CD4-positive, CD25-positive, alpha-beta regulatory T cell (primary cell): ENCODE data around the gene CPLX4. TPM values are rescaled to one million over a fixed set of nuclear protein-coding genes. Genes with fewer than 3 reads are reported as not detected.
"Not testable (repeated sequence)": the region's sequence is repeated elsewhere in the genome, so short reads cannot be mapped to it uniquely, and the experiment has no call there.

Experiments used
- ATAC-seq, 2 donors: fragments of 150-1000 bp; cut with Tn5 transposase; one replicate each; pipeline ENCODE4 v1.10.0; 2021; ENCODE audit warnings: low read depth in 2 of 2, moderate number of reproducible peaks in 2 of 2, moderate library complexity in 1 of 2
- DNase-seq, 3 donors: peaks; one replicate each; pipeline versions ENCODE4 v3.0.0 to v3.0.0-alpha.2; 2012 to 2022; ENCODE audit warnings: mixed read lengths in 1 of 3
- H3K27ac ChIP-seq: one replicate; pipeline ENCODE4 v1.7.0; 2013; ENCODE audit warnings: mild to moderate bottlenecking, low read length; ENCODE audit not compliant: insufficient read depth, poor library complexity, severe bottlenecking
- H3K27me3 ChIP-seq: one replicate; pipeline ENCODE4 v1.7.0; 2013; ENCODE audit warnings: low read length; ENCODE audit not compliant: control insufficient read depth, insufficient read depth
- H3K36me3 ChIP-seq: one replicate; pipeline ENCODE4 v1.7.0; 2013; ENCODE audit warnings: mild to moderate bottlenecking, low read length, moderate library complexity; ENCODE audit not compliant: control insufficient read depth, insufficient read depth
- H3K4me1 ChIP-seq: 2 replicates; pipeline ENCODE4 v1.7.0; 2013; ENCODE audit warnings: mild to moderate bottlenecking, low read length; ENCODE audit not compliant: insufficient read depth, control insufficient read depth, poor library complexity, severe bottlenecking
- H3K4me3 ChIP-seq: one replicate; pipeline ENCODE4 v1.7.0; 2013; ENCODE audit warnings: low read depth, mild to moderate bottlenecking, low read length, moderate library complexity
- H3K9me3 ChIP-seq, 2 experiments: 1 replicate in 1 of 2; 2 replicates in 1 of 2; pipeline ENCODE4 v1.7.0; 2013; ENCODE audit warnings: low read length in 2 of 2, mild to moderate bottlenecking in 1 of 2, moderate library complexity in 1 of 2; ENCODE audit not compliant: control insufficient read depth in 2 of 2
- H3K27ac Mint-ChIP-seq, 3 donors: one replicate each; pipeline ENCODE4 v1.8.0; 2020 to 2022; ENCODE audit warnings: mild to moderate bottlenecking in 3 of 3, mixed read lengths in 3 of 3, moderate library complexity in 2 of 3
- H3K27me3 Mint-ChIP-seq: one replicate; pipeline ENCODE4 v1.8.0; 2022; ENCODE audit warnings: mild to moderate bottlenecking, mixed read lengths
- H3K36me3 Mint-ChIP-seq: one replicate; pipeline ENCODE4 v1.8.0; 2020; ENCODE audit warnings: mixed read lengths
- H3K4me1 Mint-ChIP-seq, 4 donors: one replicate each; pipeline ENCODE4 v1.8.0; 2020 to 2022; ENCODE audit warnings: mixed read lengths in 4 of 4, mild to moderate bottlenecking in 1 of 4
- H3K4me3 Mint-ChIP-seq, 4 donors: one replicate each; pipeline ENCODE4 v1.8.0; 2020 to 2022; ENCODE audit warnings: mild to moderate bottlenecking in 4 of 4, mixed read lengths in 4 of 4, moderate library complexity in 3 of 4
- H3K9me3 Mint-ChIP-seq, 7 donors: one replicate each; pipeline ENCODE4 v1.8.0; 2020 to 2022; ENCODE audit warnings: mixed read lengths in 7 of 7, mild to moderate bottlenecking in 3 of 7, moderate library complexity in 2 of 7
- polyA plus RNA-seq, 4 donors: library from polyadenylated mRNA; unstranded; fragments of 300-500 nt; fragmentation: Illumina TruSeq; gene quantifications; one replicate each; pipeline ENCODE4 v1.2.3, GENCODE V29; 2021
- total RNA-seq: library from RNA; stranded (reverse); gene quantifications from one replicate; pipeline ENCODE4 v1.2.3, GENCODE V29; 2022

Gene CPLX4
- total and polyA plus RNA-seq, 5 donors from 2014 or later = not detected

DNA sequence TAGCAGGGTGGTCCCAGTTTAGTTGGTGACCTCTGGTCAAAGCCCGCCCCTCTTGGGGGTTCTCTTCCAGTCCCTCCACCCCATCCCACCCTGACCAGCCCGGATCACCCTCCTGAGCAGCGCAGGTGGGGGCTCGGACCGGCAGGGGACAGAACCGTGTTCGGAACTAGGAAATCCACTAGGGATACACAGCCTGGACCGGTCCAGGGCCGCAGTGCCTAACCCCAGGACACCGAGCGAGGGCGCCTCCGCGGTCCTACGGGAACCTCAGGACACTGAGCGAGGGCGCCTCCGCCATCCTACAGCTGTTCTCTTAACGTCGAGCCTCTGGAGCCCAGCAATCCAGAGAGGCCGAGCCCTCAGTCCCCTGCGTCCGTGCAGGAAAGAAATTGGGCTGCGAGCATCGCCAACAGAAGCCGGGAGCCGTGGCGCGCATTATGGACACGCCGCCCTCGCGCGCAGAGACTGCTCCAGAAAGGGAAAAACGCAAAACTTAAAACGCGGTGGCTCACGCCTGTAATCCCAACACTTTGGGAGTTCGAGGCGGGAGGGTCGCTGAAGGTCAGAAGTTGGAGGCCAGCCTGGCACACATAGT lies 53.7 kb downstream of the CPLX4 start:
- H3K9me3 ChIP-seq = no peaks in the 10 kb centered on the region
- Mint-ChIP-seq H3K36me3 (peaks cover 3% of the 10 kb centered on the region), H3K4me3 (peak overlapping the region in 2 of 4 donors; percentile 29 to 91), H3K4me1 (peaks cover 0 to 32% (median 12%) of the 10 kb centered on the region in 4 donors), H3K27me3 (peaks cover 91% of the 10 kb centered on the region), H3K9me3 (peaks cover 0 to 9% (median 0%) of the 10 kb centered on the region in 7 donors), H3K27ac (no peak overlapping the region)
- H3K4me3 ChIP-seq = no peak overlapping the region
- no peak for ATAC-seq
- no peaks in the 10 kb centered on the region for H3K36me3 ChIP-seq
- peaks cover 18% of the 10 kb centered on the region for H3K4me1 ChIP-seq
- peaks cover 17% of the 10 kb centered on the region for H3K27me3 ChIP-seq
- no peak overlapping the region for H3K27ac ChIP-seq
- no peak for DNase-seq

DNA sequence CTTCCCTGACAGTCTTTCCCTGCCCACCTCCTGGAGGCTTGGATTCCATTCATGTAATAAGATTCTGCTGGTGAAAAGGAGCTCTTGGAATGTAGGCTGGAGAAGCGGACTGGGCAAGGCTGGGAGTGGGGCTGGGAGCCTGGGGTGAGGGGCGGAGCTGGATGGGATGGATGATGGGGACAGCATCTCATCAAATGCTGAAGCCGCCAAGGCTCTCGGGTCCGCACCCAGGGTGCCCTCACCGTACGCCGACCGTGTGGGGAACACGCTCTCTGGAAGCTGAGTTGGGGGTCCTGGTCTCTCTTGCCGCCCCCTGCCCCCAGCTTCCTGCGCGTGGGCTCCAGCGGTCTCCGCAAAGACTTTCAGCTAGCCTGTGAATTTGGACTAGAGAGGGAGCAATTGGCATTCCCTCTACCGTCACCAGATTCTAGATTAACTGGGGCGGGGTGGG lies 54.3 kb downstream of the CPLX4 start:
- H3K36me3 Mint-ChIP-seq = peaks cover 3% of the 10 kb centered on the region
- peaks cover 17% of the 10 kb centered on the region for H3K27me3 ChIP-seq
- H3K4me3 Mint-ChIP-seq = no peak overlapping the region
- no peak overlapping the region for H3K4me3 ChIP-seq
- DNase-seq (no peak), ATAC-seq (no peak)
- H3K4me1 ChIP-seq = peaks cover 14% of the 10 kb centered on the region
- H3K27ac Mint-ChIP-seq = no peak overlapping the region
- H3K27me3 Mint-ChIP-seq = peaks cover 94% of the 10 kb centered on the region
- no peaks in the 10 kb centered on the region for H3K9me3 ChIP-seq
- H3K36me3 ChIP-seq = no peaks in the 10 kb centered on the region
- H3K9me3 Mint-ChIP-seq = peaks cover 0 to 14% (median 0%) of the 10 kb centered on the region in 7 donors
- no peak overlapping the region for H3K27ac ChIP-seq
- peaks cover 0 to 28% (median 9%) of the 10 kb centered on the region in 4 donors for H3K4me1 Mint-ChIP-seq

DNA sequence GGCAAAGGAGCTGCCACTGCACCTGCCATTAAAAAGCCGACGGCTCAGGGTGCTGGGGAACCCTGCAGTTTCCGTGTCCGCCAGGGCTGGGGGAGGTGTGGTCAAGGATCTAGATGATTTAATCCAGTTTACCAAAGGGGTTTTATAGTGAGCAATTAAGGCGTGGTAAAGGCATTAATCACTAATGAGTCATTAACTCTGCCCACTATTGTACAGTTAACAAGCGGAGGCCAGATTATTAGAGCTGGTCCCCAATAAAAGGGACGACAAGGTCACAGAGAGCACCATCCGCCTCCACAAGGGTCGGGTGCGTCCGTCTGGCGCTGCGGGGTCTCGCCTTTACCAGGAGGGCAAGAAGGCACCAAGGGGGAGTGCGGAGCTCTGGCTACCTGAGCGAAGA lies 54.8 kb downstream of the CPLX4 start:
- H3K4me3 ChIP-seq = no peak overlapping the region
- Mint-ChIP-seq H3K36me3 (peaks cover 3% of the 10 kb centered on the region), H3K27me3 (peaks cover 94% of the 10 kb centered on the region), H3K4me1 (peaks cover 0 to 28% (median 9%) of the 10 kb centered on the region in 4 donors), H3K27ac (no peak overlapping the region), H3K9me3 (peaks cover 0 to 14% (median 0%) of the 10 kb centered on the region in 7 donors), H3K4me3 (peak overlapping the region in 1 of 4 donors; percentile 31)
- H3K36me3 ChIP-seq = no peaks in the 10 kb centered on the region
- DNase-seq (no peak), ATAC-seq (no peak)
- peaks cover 17% of the 10 kb centered on the region for H3K27me3 ChIP-seq
- H3K9me3 ChIP-seq = no peaks in the 10 kb centered on the region
- peaks cover 11% of the 10 kb centered on the region for H3K4me1 ChIP-seq
- no peak overlapping the region for H3K27ac ChIP-seq

DNA sequence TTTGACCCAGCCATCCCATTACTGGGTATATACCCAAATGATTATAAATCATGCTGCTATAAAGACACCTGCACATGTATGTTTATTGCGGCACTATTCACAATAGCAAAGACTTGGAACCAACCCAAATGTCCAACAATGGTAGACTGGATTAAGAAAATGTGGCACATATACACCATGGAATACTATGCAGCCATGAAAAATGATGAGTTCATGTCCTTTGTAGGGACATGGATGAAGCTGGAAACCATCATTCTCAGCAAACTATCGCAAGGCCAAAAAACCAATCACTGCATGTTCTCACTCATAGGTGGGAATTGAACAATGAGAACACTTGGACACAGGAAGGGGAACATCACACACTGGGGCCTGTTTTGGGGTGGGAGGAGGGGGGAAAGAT lies 56.2 kb downstream of the CPLX4 start:
- DNase-seq, H3K36me3 ChIP-seq, H3K27ac Mint-ChIP-seq, ATAC-seq, H3K36me3 Mint-ChIP-seq, H3K4me3 Mint-ChIP-seq, H3K9me3 ChIP-seq, H3K4me3 ChIP-seq, H3K27ac ChIP-seq: not testable (repeated sequence)
- Mint-ChIP-seq H3K27me3 (peaks cover 80% of the 10 kb centered on the region), H3K9me3 (peaks cover 0 to 14% (median 0%) of the 10 kb centered on the region in 7 donors), H3K4me1 (peaks cover 0 to 18% (median 8%) of the 10 kb centered on the region in 4 donors)
- H3K27me3 ChIP-seq = peaks cover 13% of the 10 kb centered on the region
- H3K4me1 ChIP-seq = peaks cover 10% of the 10 kb centered on the region

DNA sequence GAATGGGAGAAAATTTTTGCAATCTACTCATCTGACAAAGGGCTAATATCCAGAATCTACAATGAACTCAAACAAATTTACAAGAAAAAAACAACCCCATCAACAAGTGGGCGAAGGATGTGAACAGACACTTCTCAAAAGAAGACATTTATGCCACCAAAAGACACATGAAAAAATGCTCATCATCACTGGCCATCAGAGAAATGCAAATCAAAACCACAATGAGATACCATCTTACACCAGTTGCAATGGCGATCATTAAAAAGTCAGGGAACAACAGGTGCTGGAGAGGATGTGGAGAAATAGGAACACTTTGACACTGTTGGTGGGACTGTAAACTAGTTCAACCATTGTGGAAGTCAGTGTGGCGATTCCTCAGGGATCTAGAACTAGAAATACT lies 56.6 kb downstream of the CPLX4 start:
- peaks cover 10% of the 10 kb centered on the region for H3K4me1 ChIP-seq
- H3K4me3 Mint-ChIP-seq, H3K9me3 ChIP-seq, H3K36me3 Mint-ChIP-seq, DNase-seq, H3K27ac Mint-ChIP-seq, H3K27me3 ChIP-seq, H3K4me3 ChIP-seq, H3K36me3 ChIP-seq, H3K27ac ChIP-seq, ATAC-seq: not testable (repeated sequence)
- Mint-ChIP-seq H3K9me3 (peaks cover 0 to 14% (median 0%) of the 10 kb centered on the region in 7 donors), H3K27me3 (peaks cover 76% of the 10 kb centered on the region), H3K4me1 (peaks cover 0 to 18% (median 8%) of the 10 kb centered on the region in 4 donors)

DNA sequence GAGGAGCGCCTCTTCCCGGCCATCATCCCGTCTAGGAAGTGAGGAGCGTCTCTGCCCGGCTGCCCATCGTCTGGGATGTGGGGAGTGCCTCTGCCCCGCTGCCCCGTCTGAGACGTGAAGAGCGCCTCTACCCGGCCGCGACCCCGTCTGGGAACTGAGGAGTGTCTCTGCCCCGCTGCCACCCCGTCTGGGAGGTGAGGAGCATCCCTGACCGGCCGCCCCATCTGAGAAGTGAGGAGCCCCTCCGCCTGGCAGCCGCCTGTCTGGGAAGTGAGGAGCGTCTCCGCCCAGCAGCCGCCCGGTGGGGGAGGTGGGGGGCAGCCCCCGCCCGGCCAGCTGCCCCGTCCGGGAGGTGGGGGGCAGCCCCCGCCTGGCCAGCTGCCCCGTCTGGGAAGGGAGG lies 63.0 kb downstream of the CPLX4 start:
- ATAC-seq, H3K36me3 ChIP-seq, H3K4me3 Mint-ChIP-seq, H3K36me3 Mint-ChIP-seq, DNase-seq, H3K27me3 ChIP-seq, H3K27ac Mint-ChIP-seq, H3K4me1 ChIP-seq, H3K4me3 ChIP-seq, H3K27ac ChIP-seq, H3K9me3 ChIP-seq, H3K4me1 Mint-ChIP-seq: not testable (repeated sequence)
- H3K9me3 Mint-ChIP-seq = peaks cover 0 to 12% (median 0%) of the 10 kb centered on the region in 7 donors
- H3K27me3 Mint-ChIP-seq = peaks cover 24% of the 10 kb centered on the region

DNA sequence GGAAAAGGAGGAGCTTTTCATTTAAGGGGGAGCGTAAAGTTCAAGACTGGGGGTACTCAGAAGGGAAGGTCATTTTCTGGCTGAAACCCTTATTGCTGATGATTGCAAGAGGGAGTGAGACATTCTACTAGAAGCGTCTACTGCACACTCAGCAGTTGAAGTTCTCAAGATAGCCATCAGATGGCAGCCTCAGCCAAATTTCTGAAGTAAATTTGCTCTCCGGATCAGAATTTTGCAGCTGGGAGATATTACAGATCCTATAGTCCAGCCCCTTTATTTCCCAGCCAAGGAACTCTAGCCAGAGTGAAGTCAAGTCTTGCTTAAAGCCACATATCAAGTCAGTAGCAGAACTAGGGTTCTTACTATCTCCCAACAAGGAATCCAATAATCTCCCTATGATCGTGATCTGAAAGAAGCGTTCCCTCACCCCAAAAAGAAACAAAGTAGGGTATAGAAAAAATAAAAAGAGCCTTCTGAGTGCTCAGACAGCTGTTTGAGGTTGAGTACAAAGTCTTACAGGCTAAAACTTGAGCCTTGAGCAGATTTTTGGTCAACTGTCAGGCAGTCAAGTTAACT lies 69.2 kb downstream of the CPLX4 start:
- H3K27me3 Mint-ChIP-seq = peaks cover 46% of the 10 kb centered on the region
- H3K4me1 Mint-ChIP-seq = no peaks in the 10 kb centered on the region

DNA sequence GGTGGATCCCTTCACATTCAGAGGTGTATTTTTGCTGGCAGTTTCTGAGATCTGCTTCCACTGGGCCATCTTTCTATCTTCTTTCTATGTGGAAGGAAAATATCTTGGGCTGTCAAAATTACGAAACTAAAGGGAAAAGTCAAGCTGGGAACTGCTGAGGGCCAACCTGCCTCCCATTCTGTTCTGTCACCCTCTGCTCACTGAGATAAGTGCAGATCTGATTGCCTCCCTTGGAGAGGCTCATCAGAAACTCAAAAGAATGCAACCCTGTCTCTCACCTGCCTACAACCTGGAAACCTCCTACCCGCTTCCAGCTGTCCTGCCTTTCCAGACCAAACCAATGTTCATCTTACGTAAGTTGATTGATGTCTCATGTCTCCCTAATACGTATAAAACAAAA lies 71.7 kb downstream of the CPLX4 start:
- H3K27me3 ChIP-seq = peaks cover 17% of the 10 kb centered on the region
- DNase-seq (no peak), ATAC-seq (no peak)
- no peak overlapping the region for H3K4me3 Mint-ChIP-seq
- H3K4me3 ChIP-seq = no peak overlapping the region
- H3K36me3 ChIP-seq = no peaks in the 10 kb centered on the region
- H3K27ac Mint-ChIP-seq = no peak overlapping the region
- no peaks in the 10 kb centered on the region for H3K4me1 ChIP-seq
- no peaks in the 10 kb centered on the region for H3K9me3 ChIP-seq
- peaks cover 0 to 4% (median 0%) of the 10 kb centered on the region in 7 donors for H3K9me3 Mint-ChIP-seq
- peaks cover 53% of the 10 kb centered on the region for H3K27me3 Mint-ChIP-seq
- no peak overlapping the region for H3K27ac ChIP-seq
- H3K4me1 Mint-ChIP-seq = no peaks in the 10 kb centered on the region
- no peaks in the 10 kb centered on the region for H3K36me3 Mint-ChIP-seq

More for the DNA sequence above, 69.2 kb downstream of the CPLX4 start:
- Histone ChIP-seq H3K27ac (no peak overlapping the region), H3K36me3 (no peaks in the 10 kb centered on the region), H3K9me3 (no peaks in the 10 kb centered on the region), H3K27me3 (peaks cover 16% of the 10 kb centered on the region), H3K4me3 (no peak overlapping the region), H3K4me1 (no peaks in the 10 kb centered on the region)
- Mint-ChIP-seq H3K9me3 (peaks cover 0 to 4% (median 0%) of the 10 kb centered on the region in 7 donors), H3K4me3 (no peak overlapping the region), H3K27ac (peak overlapping the region in 1 of 3 donors; percentile 39), H3K36me3 (no peaks in the 10 kb centered on the region)
- ATAC-seq (no peak), DNase-seq (peak in 2 of 3 donors; percentile 19 to 61)
